Measurements from ENCODE around the gene PPP1R3D.

PPP1R3D gene

GRCh38 chr20:59944726-59945125 is 4.6 kb upstream of the PPP1R3D start:
- in situ Hi-C loops (cut with MboI; ENCODE audit: low sequenced_read_pairs, unreplicated experiment): no loop called here
- TF ChIP-seq, protein P1, sequence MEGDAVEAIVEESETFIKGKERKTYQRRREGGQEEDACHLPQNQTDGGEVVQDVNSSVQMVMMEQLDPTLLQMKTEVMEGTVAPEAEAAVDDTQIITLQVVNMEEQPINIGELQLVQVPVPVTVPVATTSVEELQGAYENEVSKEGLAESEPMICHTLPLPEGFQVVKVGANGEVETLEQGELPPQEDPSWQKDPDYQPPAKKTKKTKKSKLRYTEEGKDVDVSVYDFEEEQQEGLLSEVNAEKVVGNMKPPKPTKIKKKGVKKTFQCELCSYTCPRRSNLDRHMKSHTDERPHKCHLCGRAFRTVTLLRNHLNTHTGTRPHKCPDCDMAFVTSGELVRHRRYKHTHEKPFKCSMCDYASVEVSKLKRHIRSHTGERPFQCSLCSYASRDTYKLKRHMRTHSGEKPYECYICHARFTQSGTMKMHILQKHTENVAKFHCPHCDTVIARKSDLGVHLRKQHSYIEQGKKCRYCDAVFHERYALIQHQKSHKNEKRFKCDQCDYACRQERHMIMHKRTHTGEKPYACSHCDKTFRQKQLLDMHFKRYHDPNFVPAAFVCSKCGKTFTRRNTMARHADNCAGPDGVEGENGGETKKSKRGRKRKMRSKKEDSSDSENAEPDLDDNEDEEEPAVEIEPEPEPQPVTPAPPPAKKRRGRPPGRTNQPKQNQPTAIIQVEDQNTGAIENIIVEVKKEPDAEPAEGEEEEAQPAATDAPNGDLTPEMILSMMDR (IDR thresholded peaks at IDR 0.05; ENCODE audit: borderline replicate concordance, control extremely low read depth, extremely low read depth, insufficient read depth, missing control alignments): no peak

GRCh38 chr20:59942245-59942644 is 2.1 kb upstream of the PPP1R3D start:
- in situ Hi-C loops (cut with MboI; ENCODE audit: low sequenced_read_pairs, unreplicated experiment): no loop called here
- no peak for DNase-seq (ENCODE audit: low spot score)
- TF ChIP-seq, protein P1 (IDR thresholded peaks at IDR 0.05; ENCODE audit: borderline replicate concordance, control extremely low read depth, extremely low read depth, insufficient read depth, missing control alignments): no peak

More at GRCh38 chr20:59944726-59945125, 4.6 kb upstream of the PPP1R3D start:
- no peak for DNase-seq (ENCODE audit: low spot score)

DNA sequence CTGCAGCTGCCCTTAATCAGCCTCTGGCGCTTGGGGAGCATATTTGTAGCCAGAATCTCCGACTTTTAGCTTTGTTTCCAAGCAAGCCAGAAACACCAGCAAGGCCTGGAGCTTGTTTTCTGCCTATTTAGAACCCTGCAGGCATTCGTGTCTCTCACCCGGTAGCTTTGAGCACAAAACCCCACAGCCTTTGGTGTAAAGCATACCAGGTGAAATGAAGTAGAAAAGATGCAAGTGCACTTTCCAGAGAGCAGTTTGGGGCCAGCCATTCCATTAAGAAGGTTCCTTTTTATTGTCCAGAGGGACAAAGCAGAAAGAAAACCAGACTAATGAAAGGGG is 820 bp upstream of the PPP1R3D start:
- in situ Hi-C loops (cut with MboI; ENCODE audit: low sequenced_read_pairs, unreplicated experiment): no loop called here
- DNase-seq (ENCODE audit: low spot score): no peak
- TF ChIP-seq, protein P1 (IDR thresholded peaks at IDR 0.05; ENCODE audit: borderline replicate concordance, control extremely low read depth, extremely low read depth, insufficient read depth, missing control alignments): no peak

DNA sequence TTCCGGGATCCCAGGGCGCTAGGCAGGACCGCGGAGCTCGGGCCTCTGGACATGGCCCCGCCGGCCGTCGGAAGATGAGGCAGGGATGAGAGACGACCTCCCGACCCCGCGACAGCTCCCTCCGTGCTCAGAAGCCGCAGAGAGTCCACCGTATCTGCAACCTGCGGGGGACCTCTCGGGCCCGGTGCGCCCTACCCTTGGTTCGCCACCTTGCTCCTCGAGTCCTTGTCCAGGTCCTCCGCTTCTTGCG is 301 bp downstream of the PPP1R3D start:
- in situ Hi-C loops (cut with MboI; ENCODE audit: low sequenced_read_pairs, unreplicated experiment): no loop called here

GRCh38 chr20:59939052-59939878 is 840 bp downstream of the PPP1R3D start:
- no peak for DNase-seq (ENCODE audit: low spot score)
- TF ChIP-seq, protein P1 (IDR thresholded peaks at IDR 0.05; ENCODE audit: borderline replicate concordance, control extremely low read depth, extremely low read depth, insufficient read depth, missing control alignments): no peak
- in situ Hi-C loops (cut with MboI; ENCODE audit: low sequenced_read_pairs, unreplicated experiment): no loop called here

More for the DNA sequence above, 301 bp downstream of the PPP1R3D start:
- TF ChIP-seq, protein P1 (IDR thresholded peaks at IDR 0.05; ENCODE audit: borderline replicate concordance, control extremely low read depth, extremely low read depth, insufficient read depth, missing control alignments): no peak
- DNase-seq (ENCODE audit: low spot score): no peak

DNA sequence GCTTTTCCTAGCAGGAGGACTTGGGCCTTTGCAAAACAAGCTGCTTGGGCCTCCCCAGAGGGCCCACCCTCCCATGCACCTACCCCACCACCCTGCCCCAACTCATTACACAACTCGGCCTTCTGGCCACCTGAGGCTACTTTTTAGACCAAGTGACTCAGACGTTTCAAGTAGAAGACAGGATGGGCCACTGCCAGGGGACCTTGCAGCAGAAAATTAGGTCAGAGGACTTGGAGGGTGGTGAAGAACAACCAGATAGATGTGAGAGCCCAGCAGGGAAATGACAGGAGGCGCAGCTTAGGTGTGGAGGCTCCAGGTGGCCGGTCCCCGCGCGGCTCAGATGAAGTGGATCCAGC is 1.4 kb downstream of the PPP1R3D start:
- TF ChIP-seq, protein P1 (IDR thresholded peaks at IDR 0.05; ENCODE audit: borderline replicate concordance, control extremely low read depth, extremely low read depth, insufficient read depth, missing control alignments): no peak
- in situ Hi-C loops (cut with MboI; ENCODE audit: low sequenced_read_pairs, unreplicated experiment): no loop called here
- DNase-seq (ENCODE audit: low spot score): no peak
